AG04450 (cell line): ENCODE results near the gene GPR55. TPM values are rescaled to one million over a fixed set of nuclear protein-coding genes. Genes with fewer than 3 reads are reported as not detected.

ENCODE experiments used
- CTCF ChIA-PET: fragments of 300-600, 350-600 bp; formaldehyde crosslinking; extraction: SDS; loops from one replicate; lab custom pipeline; 2022; ENCODE audit warnings: antibody characterized with exemption, inconsistent platforms; lab: Charles Lee
- POLR2A ChIA-PET: fragments of 350-600 bp; formaldehyde crosslinking; extraction: SDS; loops from one replicate; lab custom pipeline; 2021; ENCODE audit warnings: antibody characterized with exemption, inconsistent platforms; lab: Yijun Ruan, JAX
- DNase-seq: peaks from one replicate; pipeline ENCODE4 v3.0.0-alpha.2; 2011; ENCODE audit warnings: low read depth, low spot score
- H3K27ac ChIP-seq: one replicate; pipeline ENCODE4 v1.5.1; 2012; ENCODE audit warnings: low read depth, low read length, control low read depth
- H3K27me3 ChIP-seq: one replicate; pipeline ENCODE4 v1.6.0; 2012; ENCODE audit warnings: low read length; ENCODE audit not compliant: control insufficient read depth, insufficient read depth
- H3K4me3 ChIP-seq: 2 replicates; pipeline ENCODE4 v1.5.1; 2011; ENCODE audit warnings: mild to moderate bottlenecking, low read depth, low read length, control low read depth
- H3K9me3 ChIP-seq: 2 replicates; pipeline ENCODE4 v1.5.1; 2012; ENCODE audit warnings: low read length; ENCODE audit not compliant: control insufficient read depth, insufficient read depth
- polyA plus RNA-seq: library from polyadenylated mRNA; depleted of rRNA; stranded (reverse); fragments of >200 nt; gene quantifications from 2 replicates; pipeline ENCODE4 v1.2.3, GENCODE V29; 2011
- TF ChIP-seq, protein P1 (sequence below): IDR thresholded peaks from 2 replicates; pipeline ENCODE4 v1.5.1; 2011; ENCODE audit warnings: low read depth, low read length, control low read depth, inconsistent platforms

GPR55 gene
- polyA plus RNA-seq, 1 experiment, result not detected

DNA sequence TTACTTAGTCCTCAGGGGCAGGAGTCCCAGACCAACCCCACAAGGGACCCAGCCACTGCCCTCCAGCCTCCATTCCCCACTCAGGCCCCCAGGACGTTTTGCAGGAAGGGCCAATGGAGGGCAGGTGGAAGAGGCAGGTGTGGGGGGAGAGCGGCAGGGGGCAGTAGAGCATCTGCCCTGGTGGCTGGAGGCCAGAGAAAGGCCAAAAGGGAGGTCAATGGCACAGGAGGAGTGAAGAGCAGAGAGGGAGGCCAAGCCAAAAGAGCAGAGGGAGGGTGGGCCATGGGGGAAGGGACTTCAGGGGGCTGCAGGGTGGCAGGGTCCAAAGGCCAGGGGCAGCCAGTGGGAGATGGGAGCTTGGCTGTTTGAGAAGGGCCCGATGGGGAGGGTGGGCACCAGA is 17.3 kb upstream of the GPR55 start:
- CTCF ChIA-PET, result no interaction called here

GRCh38 chr2:230941202-230942180 is 16.4 kb upstream of the GPR55 start:
- ChIA-PET CTCF (interaction anchor here (0.9 kb wide), 1 partner anchor 111 kb away, joined by 3 read pairs; no protein-coding TSS in a partner anchor), POLR2A (interaction anchor here (0.6 kb wide), 1 partner anchor 18 kb away, joined by 4 read pairs; no protein-coding TSS in a partner anchor)
- TF ChIP-seq, protein P1, sequence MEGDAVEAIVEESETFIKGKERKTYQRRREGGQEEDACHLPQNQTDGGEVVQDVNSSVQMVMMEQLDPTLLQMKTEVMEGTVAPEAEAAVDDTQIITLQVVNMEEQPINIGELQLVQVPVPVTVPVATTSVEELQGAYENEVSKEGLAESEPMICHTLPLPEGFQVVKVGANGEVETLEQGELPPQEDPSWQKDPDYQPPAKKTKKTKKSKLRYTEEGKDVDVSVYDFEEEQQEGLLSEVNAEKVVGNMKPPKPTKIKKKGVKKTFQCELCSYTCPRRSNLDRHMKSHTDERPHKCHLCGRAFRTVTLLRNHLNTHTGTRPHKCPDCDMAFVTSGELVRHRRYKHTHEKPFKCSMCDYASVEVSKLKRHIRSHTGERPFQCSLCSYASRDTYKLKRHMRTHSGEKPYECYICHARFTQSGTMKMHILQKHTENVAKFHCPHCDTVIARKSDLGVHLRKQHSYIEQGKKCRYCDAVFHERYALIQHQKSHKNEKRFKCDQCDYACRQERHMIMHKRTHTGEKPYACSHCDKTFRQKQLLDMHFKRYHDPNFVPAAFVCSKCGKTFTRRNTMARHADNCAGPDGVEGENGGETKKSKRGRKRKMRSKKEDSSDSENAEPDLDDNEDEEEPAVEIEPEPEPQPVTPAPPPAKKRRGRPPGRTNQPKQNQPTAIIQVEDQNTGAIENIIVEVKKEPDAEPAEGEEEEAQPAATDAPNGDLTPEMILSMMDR, result no peak
- Histone ChIP-seq H3K4me3 (no peak overlapping the region), H3K27me3 (peaks cover 8% of the 10 kb centered on the region), H3K27ac (no peak overlapping the region), H3K9me3 (peaks cover 5% of the 10 kb centered on the region)
- DNase-seq, result no peak

More for the DNA sequence above, 17.3 kb upstream of the GPR55 start:
- TF ChIP-seq, protein P1, result no peak
- H3K4me3 ChIP-seq, result no peak overlapping the region
- H3K27me3 ChIP-seq, result peaks cover 8% of the 10 kb centered on the region
- POLR2A ChIA-PET, result no interaction called here
- no peak for DNase-seq
- H3K9me3 ChIP-seq, result peaks cover under 1% of the 10 kb centered on the region
- no peak overlapping the region for H3K27ac ChIP-seq

GRCh38 chr2:230940471-230940815 is 15.4 kb upstream of the GPR55 start:
- POLR2A ChIA-PET, result interaction anchor here (0.6 kb wide), 1 partner anchor 19 kb away, joined by 4 read pairs; no protein-coding TSS in a partner anchor
- Histone ChIP-seq H3K27me3 (peaks cover 8% of the 10 kb centered on the region), H3K4me3 (no peak overlapping the region), H3K9me3 (peaks cover 5% of the 10 kb centered on the region), H3K27ac (no peak overlapping the region)
- CTCF ChIA-PET, result interaction anchor here (0.9 kb wide), 1 partner anchor 112 kb away, joined by 3 read pairs; no protein-coding TSS in a partner anchor
- TF ChIP-seq, protein P1, result no peak
- DNase-seq, result no peak

GRCh38 chr2:230939691-230940470 is 14.8 kb upstream of the GPR55 start:
- TF ChIP-seq, protein P1, result no peak
- ChIA-PET POLR2A (no interaction called here), CTCF (interaction anchor here (0.9 kb wide), 1 partner anchor 113 kb away, joined by 3 read pairs; no protein-coding TSS in a partner anchor)

More at GRCh38 chr2:230939691-230940470, 14.8 kb upstream of the GPR55 start:
- peaks cover 11% of the 10 kb centered on the region for H3K27me3 ChIP-seq
- peaks cover 5% of the 10 kb centered on the region for H3K9me3 ChIP-seq
- no peak overlapping the region for H3K4me3 ChIP-seq
- H3K27ac ChIP-seq, result no peak overlapping the region
- no peak for DNase-seq
